A549 (cell line): ENCODE results near the gene SOX13.

Experiments
- CBX8 ChIP-seq: fragments of 200-600 bp; sonication (generic); IDR thresholded peaks from 2 replicates; pipeline ENCODE4 v1.6.1; 2016
- CHD4 ChIP-seq: fragments of 200-600 bp; sonication (generic); IDR thresholded peaks from 2 replicates; pipeline ENCODE4 v1.6.1; 2016; ENCODE audit warnings: antibody characterized with exemption, mild to moderate bottlenecking, borderline replicate concordance
- CTCF ChIP-seq: fragments of >200 bp; sonication (Bioruptor Twin); formaldehyde crosslinking; IDR thresholded peaks from 3 replicates; pipeline ENCODE4 v1.5.1; 2016
- FOXS1 ChIP-seq: fragments of 250-450 bp; sonication (Bioruptor Pico); IDR thresholded peaks from 2 replicates; pipeline ENCODE4 v1.5.0; 2020; ENCODE audit warnings: mild to moderate bottlenecking, moderate library complexity
- POLR2A ChIP-seq: IDR thresholded peaks from 2 replicates; pipeline ENCODE4 v1.6.1; 2012; ENCODE audit warnings: mild to moderate bottlenecking, low read length
- POLR2AphosphoS2 ChIP-seq: conservative IDR thresholded peaks from 2 replicates; pipeline ENCODE4 v1.6.1; 2012; ENCODE audit warnings: low read length, improper control_type of control experiment, inconsistent platforms
- RAD21 ChIP-seq, 2 experiments: fragments of >200 bp in 1 of 2; sonication (Bioruptor Twin) in 1 of 2; formaldehyde crosslinking in 1 of 2; IDR thresholded peaks in 1 of 2; conservative IDR thresholded peaks in 1 of 2; 2 replicates in 1 of 2; 3 replicates in 1 of 2; pipeline ENCODE4 v1.6.1; 2012 to 2018; ENCODE audit warnings: inconsistent platforms in 1 of 2
- REST ChIP-seq: fragments of 200-600 bp; sonication (generic); IDR thresholded peaks from 2 replicates; pipeline ENCODE4 v1.6.1; 2016; ENCODE audit warnings: antibody characterized with exemption, mild to moderate bottlenecking, moderate library complexity

GRCh38 chr1:204128964-204129896, 56.3 kb downstream of the SOX13 start:
- TF ChIP-seq CTCF (peak; percentile 90), POLR2AphosphoS2 (no peak), REST (no peak), FOXS1 (no peak), CBX8 (no peak), RAD21 (conservative IDR thresholded peaks at IDR 0.05 in 1 of 2, IDR thresholded peaks at IDR 0.05 in 1 of 2) (peak; percentile 83 to 93), CHD4 (no peak), POLR2A (no peak)
